Heart left ventricle (tissue), 16 donors: Measurements from ENCODE around the gene LRGUK. TPM values are rescaled to one million over a fixed set of nuclear protein-coding genes. Genes with fewer than 3 reads are reported as not detected.

ENCODE experiments used
- ATAC-seq, 4 donors: fragments of 200-7000 bp; cut with Tn5 transposase; one replicate each; pipeline ENCODE4 v1.9.1; 2020 to 2022; ENCODE audit warnings: moderate library complexity in 4 of 4, mild to moderate bottlenecking in 3 of 4, moderate number of reproducible peaks in 1 of 4
- DNase-seq, 5 donors: peaks; one replicate each; pipeline ENCODE4 v3.0.0-alpha.2; 2020
- H3K27ac ChIP-seq, 12 donors: fragments of 200-600 bp; sonication (generic) in 4 of 12; one replicate each; pipeline versions ENCODE4 v1.5.0 to v1.8.0; 2016 to 2022; ENCODE audit warnings: mild to moderate bottlenecking in 2 of 12
- H3K27me3 ChIP-seq, 9 donors: fragments of 200-600 bp; sonication (generic) in 2 of 9; one replicate each; pipeline versions ENCODE4 v1.5.1 to v1.8.0; 2016 to 2022; ENCODE audit warnings: mild to moderate bottlenecking in 3 of 9
- H3K36me3 ChIP-seq, 9 donors: fragments of 200-600 bp; sonication (generic) in 2 of 9; one replicate each; pipeline versions ENCODE4 v1.5.0 to v1.8.0; 2018 to 2022; ENCODE audit warnings: mild to moderate bottlenecking in 2 of 9
- H3K4me1 ChIP-seq, 12 donors: fragments of 200-600 bp; sonication (generic) in 4 of 12; one replicate each; pipeline versions ENCODE4 v1.5.0 to v1.8.0; 2016 to 2022; ENCODE audit warnings: mild to moderate bottlenecking in 3 of 12
- H3K4me3 ChIP-seq, 12 donors: fragments of 200-600 bp; sonication (generic) in 4 of 12; one replicate each; pipeline versions ENCODE4 v1.5.0 to v1.8.0; 2017 to 2022; ENCODE audit warnings: mild to moderate bottlenecking in 9 of 12, moderate library complexity in 4 of 12
- H3K9me3 ChIP-seq, 12 donors: fragments of 200-600 bp; sonication (generic) in 4 of 12; one replicate each; pipeline versions ENCODE4 v1.5.0 to v1.8.0; 2016 to 2022; ENCODE audit warnings: mild to moderate bottlenecking in 1 of 12
- POLR2A ChIP-seq, 2 donors: fragments of 450-650 bp; IDR thresholded peaks; one replicate each; pipeline ENCODE4 v1.6.1; 2017; ENCODE audit warnings: antibody characterized with exemption in 2 of 2, mild to moderate bottlenecking in 2 of 2, moderate library complexity in 2 of 2
- WGBS, 4 donors: extraction: QIAGEN DNeasy Blood & Tissue Kit in 2 of 4; methylation state at CpG; one replicate each; pipeline versions ENCODE4 v1.1.5 to v1.1.7; 2013 to 2018; 5-methylcytosine and 5-hydroxymethylcytosine counted together
- intact Hi-C, 10 donors: fragments of 100-400 bp; cut with DNase I; formaldehyde crosslinking; loops; one replicate each; pipeline versions ENCODE4 v1.11.1 to v1.14.2; 2022
- polyA plus RNA-seq, 2 donors: library from polyadenylated mRNA; stranded (reverse); fragments of 200-250 nt; gene quantifications; one replicate each; pipeline ENCODE4 v1.2.3, GENCODE V29; 2013
- total RNA-seq, 9 donors: library from RNA; depleted of rRNA in 2 of 9; stranded (reverse); fragments of >200 nt in 2 of 9; fragmentation: NEBNext Ultra II Directional in 3 of 9; extraction: Animal tissue kit (Norgen Biotek cat#: 25700) in 3 of 9; gene quantifications; one replicate each; pipeline versions ENCODE4 v1.1.0 to v1.2.4, GENCODE V29; 2016 to 2023
- TF ChIP-seq, protein P1 (sequence below), 12 donors: fragments of 200-600 bp; sonication (generic) in 4 of 12; IDR thresholded peaks; one replicate each; pipeline versions ENCODE4 v1.5.0 to v1.8.0; 2018 to 2022; ENCODE audit warnings: antibody characterized with exemption in 12 of 12, mild to moderate bottlenecking in 5 of 12
- donor health status: ischemic (EF 13 %, LVEDD 7.1; RV severe dilation, severe dysfunction).
- donor health status: healthy with polysubstance abuse.
- donor health status: DM: no; HTN: yes; CAD: no.
- donor health status: DM: no; HTN: no; CAD: no.
- donor health status: ischemic (EF 25% LVEDD 6.9; RV normal size, moderate dysfunction).
- donor health status: ischemic (EF 25% LVEDD 5.7; RV mildly dilated, moderate dysfunction).
- donor health status: healthy.
- donor health status: DM: yes; HTN: yes; CAD: no.
- donor health status: ischemic (EF 35%, LVEDD 5.7; RV mildly dilated, moderate dysfunction).
- donor health status: nonischemic (EF 11% LVEDD 7.7; RV severe dilation, severe dysfunction).
- donor health status: DM: yes; HTN: yes; CAD: no.
- donor health status: PGD.
- donor health status: ischemic (EF 29% LVEDD 5.4; RV normal size, mild dysfunction).
- donor health status: nonischemic (EF 23%, LVEDD 6.1; RV moderate dilation, normal function).

LRGUK gene
- total and polyA plus RNA-seq, 11 donors: 0.03 to 0.51 (median 0.22) TPM; not detected in 3

DNA sequence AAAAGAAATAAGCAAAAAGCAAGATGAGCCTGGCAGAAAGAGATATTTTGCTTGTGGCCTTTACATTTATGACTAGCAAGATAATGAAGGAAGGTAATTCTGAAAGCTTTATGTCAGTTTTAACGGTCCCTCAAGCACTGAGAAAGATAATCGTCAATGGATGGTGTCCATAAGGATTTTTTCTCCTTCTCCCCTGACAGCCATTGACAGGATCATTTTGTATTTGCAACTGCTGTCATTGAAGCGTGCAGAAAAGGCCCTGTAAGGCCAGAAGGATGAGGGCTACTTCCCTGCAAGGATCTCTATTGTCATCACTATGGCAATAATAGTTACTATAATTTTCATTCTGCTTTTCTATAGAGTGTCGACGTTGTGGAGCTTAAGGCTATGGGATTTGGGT is 994 bp upstream of the LRGUK start:
- Histone ChIP-seq H3K4me1 (peaks cover 0 to 16% (median 0%) of the 10 kb centered on the region in 12 donors), H3K4me3 (no peak overlapping the region), H3K27me3 (peaks cover 0 to 3% (median 0%) of the 10 kb centered on the region in 9 donors), H3K36me3 (no peaks in the 10 kb centered on the region), H3K9me3 (no peaks in the 10 kb centered on the region), H3K27ac (no peak overlapping the region)
- DNase-seq (no peak), ATAC-seq (no peak)
- TF ChIP-seq, protein P1, sequence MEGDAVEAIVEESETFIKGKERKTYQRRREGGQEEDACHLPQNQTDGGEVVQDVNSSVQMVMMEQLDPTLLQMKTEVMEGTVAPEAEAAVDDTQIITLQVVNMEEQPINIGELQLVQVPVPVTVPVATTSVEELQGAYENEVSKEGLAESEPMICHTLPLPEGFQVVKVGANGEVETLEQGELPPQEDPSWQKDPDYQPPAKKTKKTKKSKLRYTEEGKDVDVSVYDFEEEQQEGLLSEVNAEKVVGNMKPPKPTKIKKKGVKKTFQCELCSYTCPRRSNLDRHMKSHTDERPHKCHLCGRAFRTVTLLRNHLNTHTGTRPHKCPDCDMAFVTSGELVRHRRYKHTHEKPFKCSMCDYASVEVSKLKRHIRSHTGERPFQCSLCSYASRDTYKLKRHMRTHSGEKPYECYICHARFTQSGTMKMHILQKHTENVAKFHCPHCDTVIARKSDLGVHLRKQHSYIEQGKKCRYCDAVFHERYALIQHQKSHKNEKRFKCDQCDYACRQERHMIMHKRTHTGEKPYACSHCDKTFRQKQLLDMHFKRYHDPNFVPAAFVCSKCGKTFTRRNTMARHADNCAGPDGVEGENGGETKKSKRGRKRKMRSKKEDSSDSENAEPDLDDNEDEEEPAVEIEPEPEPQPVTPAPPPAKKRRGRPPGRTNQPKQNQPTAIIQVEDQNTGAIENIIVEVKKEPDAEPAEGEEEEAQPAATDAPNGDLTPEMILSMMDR (IDR thresholded peaks at IDR 0.05): no peak
- no peak for TF ChIP-seq POLR2A (IDR thresholded peaks at IDR 0.05)
- intact Hi-C loops: loop anchor here in 2 of 10 donors (5.0 kb wide), 2 partner anchors 191 to 874 kb away; partner anchors contain the start of genes EXOC4 (in 1 of the 2) and SLC35B4 (in 1 of the 2)
- 80 to 88% (median 84%) methylated on average over 5 of the region's 5 CpGs for WGBS, 4 donors

DNA sequence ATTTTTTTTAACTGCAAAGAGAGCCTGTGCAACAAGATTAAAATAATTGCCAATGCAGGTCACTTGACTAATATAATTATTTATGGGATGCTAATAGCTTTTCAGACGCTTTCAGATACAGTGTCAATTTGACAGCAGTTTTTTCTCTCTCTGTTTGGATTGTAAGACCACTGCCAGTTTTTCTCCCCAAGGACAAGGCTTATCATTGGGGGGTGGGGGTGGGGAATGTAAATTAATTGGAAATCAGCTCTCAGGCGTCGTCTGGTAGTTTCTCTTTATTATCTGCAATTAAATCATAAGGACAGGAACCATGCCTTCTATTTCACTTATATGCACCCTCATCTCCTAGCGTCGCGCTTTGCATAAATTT is 559 bp upstream of the LRGUK start:
- intact Hi-C loops: loop anchor here in 2 of 10 donors (5.0 kb wide), 2 partner anchors 191 to 874 kb away; partner anchors contain the start of genes EXOC4 (in 1 of the 2) and SLC35B4 (in 1 of the 2)

DNA sequence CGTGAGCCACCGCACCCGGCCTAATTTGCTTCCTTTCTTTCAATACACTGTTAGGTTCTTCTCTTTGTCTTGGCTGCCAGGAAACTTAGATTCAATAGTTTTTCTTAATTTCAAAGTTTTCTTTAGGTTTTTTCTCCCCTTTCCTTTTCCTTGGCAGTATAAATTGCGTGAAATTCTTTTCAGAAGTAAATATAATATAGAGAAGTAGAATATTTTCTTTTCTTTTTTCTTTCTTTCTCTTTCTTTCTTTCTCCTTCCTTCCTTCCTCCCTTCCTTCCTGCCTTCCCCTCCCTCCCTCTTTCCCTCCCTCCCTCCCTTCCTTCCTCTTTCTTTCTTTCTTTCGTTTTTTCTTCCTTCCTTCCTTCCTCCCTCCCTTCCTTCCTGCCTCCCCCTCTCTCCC is 1.7 kb downstream of the LRGUK start:
- intact Hi-C loops: loop anchor here in 2 of 10 donors (5.0 kb wide), 2 partner anchors 188 to 877 kb away; partner anchors contain the start of genes EXOC4 (in 1 of the 2) and SLC35B4 (in 1 of the 2)
- WGBS, 4 donors: 80 to 84% (median 83%) methylated on average over 5 of the region's 5 CpGs
- Histone ChIP-seq H3K4me3 (no peak overlapping the region), H3K9me3 (no peaks in the 10 kb centered on the region), H3K36me3 (no peaks in the 10 kb centered on the region), H3K4me1 (peaks cover 0 to 11% (median 0%) of the 10 kb centered on the region in 12 donors), H3K27me3 (peaks cover 0 to 5% (median 0%) of the 10 kb centered on the region in 9 donors), H3K27ac (no peak overlapping the region)
- TF ChIP-seq, protein P1 (IDR thresholded peaks at IDR 0.05): no peak
- TF ChIP-seq POLR2A (IDR thresholded peaks at IDR 0.05): no peak
- DNase-seq (no peak), ATAC-seq (no peak)

More for the DNA sequence above, 559 bp upstream of the LRGUK start:
- 23 to 32% (median 30%) methylated on average over 6 of the region's 6 CpGs for whole genome bisulfite sequencing, 4 donors
- H3K4me3 ChIP-seq: peak overlapping the region; percentile 44 to 80 (median 66)
- DNase-seq (no peak), ATAC-seq (no peak)
- H3K27me3 ChIP-seq: peaks cover 0 to 5% (median 0%) of the 10 kb centered on the region in 9 donors
- TF ChIP-seq, protein P1 (IDR thresholded peaks at IDR 0.05): no peak
- no peak for TF ChIP-seq POLR2A (IDR thresholded peaks at IDR 0.05)
- H3K9me3 ChIP-seq: no peaks in the 10 kb centered on the region
- H3K27ac ChIP-seq: no peak overlapping the region
- H3K4me1 ChIP-seq: peaks cover 0 to 12% (median 0%) of the 10 kb centered on the region in 12 donors
- H3K36me3 ChIP-seq: no peaks in the 10 kb centered on the region

DNA sequence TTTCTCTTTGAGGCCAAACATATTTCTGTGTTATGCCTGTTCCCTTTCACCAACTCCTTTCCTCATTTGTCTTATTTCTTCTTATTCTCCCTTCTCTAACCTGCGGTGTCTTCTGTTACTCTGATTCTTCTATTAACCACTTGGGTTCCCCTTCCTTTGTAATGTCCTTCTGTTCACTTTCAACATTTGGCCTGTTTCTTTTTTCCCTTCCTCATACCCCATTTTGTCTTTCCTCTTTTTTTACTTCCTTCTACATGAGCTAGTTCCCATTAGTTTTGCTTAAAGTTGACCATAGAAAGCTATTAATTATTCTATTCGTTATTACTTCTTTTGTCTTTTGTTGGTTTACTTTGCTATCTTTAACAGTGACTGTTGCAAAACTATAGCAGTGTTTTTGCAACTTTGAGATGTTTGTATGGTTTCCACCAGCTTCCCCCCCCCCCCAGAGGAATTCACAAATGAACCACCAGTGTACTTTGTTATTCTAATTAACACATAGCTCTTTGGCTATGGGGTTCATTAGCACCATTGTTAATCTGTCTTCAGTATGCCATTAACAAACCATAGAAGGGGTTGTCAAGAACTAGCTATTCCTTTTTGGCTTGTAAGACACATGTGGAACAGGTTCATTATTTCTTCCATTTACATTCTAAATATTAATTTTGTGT is 2.9 kb downstream of the LRGUK start:
- ATAC-seq: no peak
- 43 to 46% (median 44%) methylated on average over 2 of the region's 2 CpGs for WGBS, 4 donors
- H3K4me3 ChIP-seq: no peak overlapping the region

More for the DNA sequence above, 2.9 kb downstream of the LRGUK start:
- Histone ChIP-seq H3K36me3 (no peaks in the 10 kb centered on the region), H3K27me3 (peaks cover 0 to 5% (median 0%) of the 10 kb centered on the region in 9 donors), H3K27ac (peak overlapping the region in 1 of 12 donors; percentile 8), H3K9me3 (no peaks in the 10 kb centered on the region), H3K4me1 (peaks cover 0 to 11% (median 0%) of the 10 kb centered on the region in 12 donors)
- no peak for DNase-seq
- intact Hi-C loops: loop anchor here in 2 of 10 donors (5.0 kb wide), 2 partner anchors 187 to 878 kb away; partner anchors contain the start of genes EXOC4 (in 1 of the 2) and SLC35B4 (in 1 of the 2)
- TF ChIP-seq, protein P1 (IDR thresholded peaks at IDR 0.05): no peak
- TF ChIP-seq POLR2A (IDR thresholded peaks at IDR 0.05): no peak
